ENCODE data around the gene SKAP1.

Gene SKAP1

GRCh38 chr17:48123776-48124388 is 306.1 kb downstream of the SKAP1 start:
- DNase-seq (ENCODE audit: low spot score): no peak
- no peak for TF ChIP-seq CTCF (IDR thresholded peaks at IDR 0.05; ENCODE audit: extremely low read depth, missing control alignments)

GRCh38 chr17:48123111-48123510 is 306.9 kb downstream of the SKAP1 start:
- no peak for DNase-seq (ENCODE audit: low spot score)
- no peak for TF ChIP-seq CTCF (IDR thresholded peaks at IDR 0.05; ENCODE audit: extremely low read depth, missing control alignments)

GRCh38 chr17:48122665-48123045 is 307.4 kb downstream of the SKAP1 start:
- TF ChIP-seq CTCF (IDR thresholded peaks at IDR 0.05; ENCODE audit: extremely low read depth, missing control alignments): no peak
- no peak for DNase-seq (ENCODE audit: low spot score)

- TF ChIP-seq CTCF (IDR thresholded peaks at IDR 0.05; ENCODE audit: extremely low read depth, missing control alignments): no peak
- DNase-seq (ENCODE audit: low spot score): no peak
Measured at GRCh38 chr17:48121923-48122664, 307.9 kb downstream of the SKAP1 start.

GRCh38 chr17:48113201-48113676 is 316.8 kb downstream of the SKAP1 start:
- peak; percentile 58 for DNase-seq (ENCODE audit: low spot score)
- no peak for TF ChIP-seq CTCF (IDR thresholded peaks at IDR 0.05; ENCODE audit: extremely low read depth, missing control alignments)

GRCh38 chr17:48111937-48112241 is 318.1 kb downstream of the SKAP1 start:
- DNase-seq (ENCODE audit: low spot score): no peak
- no peak for TF ChIP-seq CTCF (IDR thresholded peaks at IDR 0.05; ENCODE audit: extremely low read depth, missing control alignments)

- no peak for DNase-seq (ENCODE audit: low spot score)
- TF ChIP-seq CTCF (IDR thresholded peaks at IDR 0.05; ENCODE audit: extremely low read depth, missing control alignments): no peak
Measured at GRCh38 chr17:48110761-48111160, 319.3 kb downstream of the SKAP1 start.

Measured in GM20000 (cell line).